ENCODE data around the gene CREB5. TPM values are rescaled to one million over a fixed set of nuclear protein-coding genes. Genes with fewer than 3 reads are reported as not detected.

The CREB5 gene
- total and polyA plus RNA-seq, 9 donors, result 0.71 to 15.0 (median 2.7) TPM

DNA sequence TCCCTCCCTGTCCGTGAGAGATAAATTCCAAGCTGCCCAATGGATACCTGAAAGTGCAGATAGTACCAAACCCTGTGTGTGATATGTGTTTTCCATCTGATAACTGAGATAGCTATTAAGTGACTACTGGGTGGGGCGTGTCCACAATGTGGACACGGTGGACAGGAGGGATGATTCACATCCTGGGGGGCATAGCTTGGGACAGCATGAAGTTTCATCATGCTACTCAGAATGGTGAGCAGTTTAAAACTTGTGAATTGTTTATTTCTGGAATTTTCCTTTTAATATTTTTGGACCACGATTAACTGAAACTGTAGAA, 158.6 kb downstream of the CREB5 start:
- 80 to 86% (median 85%) methylated on average over 4 of the region's 4 CpGs for WGBS, 3 donors

DNA sequence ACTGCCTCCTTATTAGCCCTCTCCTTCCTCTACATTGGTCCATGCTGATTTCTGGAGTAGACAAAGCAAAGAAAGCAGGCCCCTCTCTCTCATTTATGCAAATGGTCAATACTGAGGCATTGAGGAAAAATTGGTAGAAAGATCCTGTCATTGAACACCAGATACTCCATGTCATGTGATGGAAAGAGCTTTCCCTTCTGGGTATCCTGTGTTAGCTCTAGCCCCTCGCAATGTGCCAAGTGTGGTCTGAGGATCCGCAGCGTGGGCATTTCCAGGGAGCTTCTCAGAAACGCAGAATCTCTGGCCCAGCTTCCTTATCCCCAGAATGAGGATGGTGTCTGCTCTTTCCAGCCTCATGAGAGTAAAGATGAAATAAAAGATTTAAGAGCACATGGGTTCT, 159.1 kb downstream of the CREB5 start:
- no peaks in the 10 kb centered on the region for H3K4me1 ChIP-seq (ENCODE audit: insufficient read depth)
- no peaks in the 10 kb centered on the region for H3K27me3 ChIP-seq
- 93 to 98% (median 94%) methylated on average over 4 of the region's 4 CpGs for WGBS, 3 donors
- TF ChIP-seq POLR2A (IDR thresholded peaks at IDR 0.05) (no peak), EP300 (IDR thresholded peaks at IDR 0.05) (no peak)
- TF ChIP-seq, protein P1, sequence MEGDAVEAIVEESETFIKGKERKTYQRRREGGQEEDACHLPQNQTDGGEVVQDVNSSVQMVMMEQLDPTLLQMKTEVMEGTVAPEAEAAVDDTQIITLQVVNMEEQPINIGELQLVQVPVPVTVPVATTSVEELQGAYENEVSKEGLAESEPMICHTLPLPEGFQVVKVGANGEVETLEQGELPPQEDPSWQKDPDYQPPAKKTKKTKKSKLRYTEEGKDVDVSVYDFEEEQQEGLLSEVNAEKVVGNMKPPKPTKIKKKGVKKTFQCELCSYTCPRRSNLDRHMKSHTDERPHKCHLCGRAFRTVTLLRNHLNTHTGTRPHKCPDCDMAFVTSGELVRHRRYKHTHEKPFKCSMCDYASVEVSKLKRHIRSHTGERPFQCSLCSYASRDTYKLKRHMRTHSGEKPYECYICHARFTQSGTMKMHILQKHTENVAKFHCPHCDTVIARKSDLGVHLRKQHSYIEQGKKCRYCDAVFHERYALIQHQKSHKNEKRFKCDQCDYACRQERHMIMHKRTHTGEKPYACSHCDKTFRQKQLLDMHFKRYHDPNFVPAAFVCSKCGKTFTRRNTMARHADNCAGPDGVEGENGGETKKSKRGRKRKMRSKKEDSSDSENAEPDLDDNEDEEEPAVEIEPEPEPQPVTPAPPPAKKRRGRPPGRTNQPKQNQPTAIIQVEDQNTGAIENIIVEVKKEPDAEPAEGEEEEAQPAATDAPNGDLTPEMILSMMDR (IDR thresholded peaks at IDR 0.05), result no peak
- H3K9me3 ChIP-seq, result no peaks in the 10 kb centered on the region
- no peak overlapping the region for H3K4me3 ChIP-seq
- no peak for DNase-seq
- H3K27ac ChIP-seq, result no peak overlapping the region
- no peaks in the 10 kb centered on the region for H3K36me3 ChIP-seq
- intact Hi-C loops (cut with DNase I), result no loop called here

More for the DNA sequence above, 158.6 kb downstream of the CREB5 start:
- Histone ChIP-seq H3K9me3 (no peaks in the 10 kb centered on the region), H3K36me3 (no peaks in the 10 kb centered on the region), H3K4me1 (ENCODE audit: insufficient read depth) (no peaks in the 10 kb centered on the region), H3K4me3 (no peak overlapping the region), H3K27me3 (no peaks in the 10 kb centered on the region), H3K27ac (no peak overlapping the region)
- intact Hi-C loops (cut with DNase I), result no loop called here
- TF ChIP-seq, protein P1 (IDR thresholded peaks at IDR 0.05), result no peak
- TF ChIP-seq POLR2A (IDR thresholded peaks at IDR 0.05), result no peak
- DNase-seq, result no peak

DNA sequence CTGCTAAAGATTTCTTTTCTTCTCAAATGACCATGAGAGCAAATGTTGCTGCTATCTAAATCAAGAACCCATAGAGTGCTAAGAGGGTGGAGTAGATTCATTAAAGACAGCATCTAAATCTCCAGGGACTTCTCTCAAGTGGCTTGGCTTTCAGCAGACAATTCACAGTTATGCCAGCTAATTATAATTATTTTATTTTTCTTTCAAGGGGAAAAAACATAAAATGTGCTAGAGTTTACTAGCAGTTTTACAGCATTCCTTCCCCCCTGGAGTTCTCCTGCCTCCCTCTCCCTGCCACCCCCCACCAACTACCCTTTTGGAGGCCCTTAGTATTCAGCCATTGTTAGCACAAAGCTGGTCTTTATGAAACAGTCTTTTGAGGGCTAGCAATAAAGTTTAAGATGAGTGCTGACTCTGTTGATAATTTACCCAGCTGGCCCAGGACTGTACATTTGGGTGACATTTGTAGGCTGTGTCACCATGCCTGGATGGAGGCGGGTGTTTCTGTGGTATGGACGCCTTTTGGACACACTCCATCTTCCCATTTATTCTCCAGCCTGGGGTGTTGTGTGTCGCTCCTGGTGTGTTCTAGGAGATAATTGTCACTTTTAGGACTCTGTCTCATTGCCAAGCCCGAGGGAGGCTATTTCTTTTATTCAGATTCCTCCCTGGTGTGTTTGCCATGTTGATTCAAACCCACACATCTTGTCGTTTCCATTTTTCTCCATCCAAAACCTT, 160.2 kb downstream of the CREB5 start:
- no peaks in the 10 kb centered on the region for H3K9me3 ChIP-seq
- WGBS, 3 donors, result 73 to 77% (median 74%) methylated on average over 5 of the region's 5 CpGs
- no peaks in the 10 kb centered on the region for H3K4me1 ChIP-seq (ENCODE audit: insufficient read depth)
- TF ChIP-seq, protein P1 (IDR thresholded peaks at IDR 0.05), result no peak
- TF ChIP-seq POLR2A (IDR thresholded peaks at IDR 0.05) (no peak), EP300 (IDR thresholded peaks at IDR 0.05) (no peak)
- DNase-seq, result no peak
- no peaks in the 10 kb centered on the region for H3K36me3 ChIP-seq
- H3K27ac ChIP-seq, result no peak overlapping the region
- no peaks in the 10 kb centered on the region for H3K27me3 ChIP-seq
- intact Hi-C loops (cut with DNase I), result no loop called here
- no peak overlapping the region for H3K4me3 ChIP-seq

DNA sequence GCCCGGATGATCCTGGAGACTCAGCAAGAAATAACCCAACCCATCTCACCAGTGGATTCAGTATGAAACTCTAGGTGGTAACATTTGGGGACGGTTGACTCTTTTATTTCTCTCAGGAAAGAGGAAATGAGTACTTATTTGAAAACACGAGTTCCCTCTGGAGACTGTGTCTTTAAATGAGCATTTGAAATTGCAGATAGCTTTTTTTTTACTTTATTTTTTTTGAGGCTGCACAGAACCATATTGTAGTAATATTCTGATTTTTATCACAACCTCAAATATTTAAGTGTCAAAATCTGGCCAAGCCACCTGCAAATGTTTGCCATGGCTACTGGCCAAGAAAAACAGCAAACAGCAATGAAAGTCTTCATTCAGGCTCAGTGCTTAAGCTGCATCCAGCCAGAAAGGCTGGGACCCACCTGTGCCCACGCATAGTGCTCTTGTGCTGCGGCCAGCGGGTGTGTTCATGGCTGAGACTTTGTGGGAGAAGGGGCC, 160.8 kb downstream of the CREB5 start:
- no peak for TF ChIP-seq POLR2A (IDR thresholded peaks at IDR 0.05)
- no peak for TF ChIP-seq EP300 (IDR thresholded peaks at IDR 0.05)
- TF ChIP-seq, protein P1 (IDR thresholded peaks at IDR 0.05), result no peak
- intact Hi-C loops (cut with DNase I), result no loop called here
- Histone ChIP-seq H3K4me1 (ENCODE audit: insufficient read depth) (no peaks in the 10 kb centered on the region), H3K4me3 (no peak overlapping the region), H3K27ac (no peak overlapping the region), H3K36me3 (no peaks in the 10 kb centered on the region), H3K9me3 (no peaks in the 10 kb centered on the region), H3K27me3 (no peaks in the 10 kb centered on the region)
- DNase-seq, result no peak
- 17 to 38% (median 18%) methylated on average over 6 of the region's 6 CpGs for WGBS, 3 donors

Measured in ovary (tissue), 9 donors.